Measurements from ENCODE around the gene TMEM97. TPM values are rescaled to one million over a fixed set of nuclear protein-coding genes. Genes with fewer than 3 reads are reported as not detected.

TMEM97 gene
- total and polyA plus RNA-seq, 4 donors, result 1.5 to 4.1 (median 2.1) TPM

DNA sequence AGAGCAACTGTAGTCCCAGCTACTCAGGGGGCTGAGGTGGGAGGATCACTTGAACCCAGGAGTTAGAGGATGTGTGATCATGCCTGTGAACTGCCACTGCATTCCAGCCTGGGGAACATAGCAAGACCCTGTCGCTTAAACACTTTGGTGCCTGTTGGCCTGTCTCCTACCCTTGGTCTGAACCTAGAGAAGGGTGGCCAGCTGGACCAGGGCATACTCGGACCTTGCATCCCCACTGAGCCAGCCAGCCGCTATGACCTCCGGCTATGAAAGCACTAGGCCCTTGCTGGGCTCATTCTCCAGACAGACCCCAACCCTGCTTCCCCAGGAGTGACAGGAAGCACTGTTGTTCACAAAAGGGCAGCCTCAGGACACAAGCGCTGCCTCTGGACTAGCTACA lies 11.7 kb downstream of the TMEM97 start:
- intact Hi-C loops (cut with DNase I), result loop anchor here (10.0 kb wide), 2 partner anchors 286 to 624 kb away; partner anchors contain the start of genes NLK (in 1 of the 2) and PHF12 (in 1 of the 2)

GRCh38 chr17:28331891-28332420 lies 13.0 kb downstream of the TMEM97 start:
- Histone ChIP-seq H3K27ac (ENCODE audit: low read depth in 1 of 2, low read length in 2 of 2) (no peak overlapping the region), H3K27me3 (ENCODE audit: control insufficient read depth in 1 of 2, insufficient read depth in 2 of 2, low read length in 1 of 2) (no peaks in the 10 kb centered on the region), H3K4me1 (ENCODE audit: control insufficient read depth in 1 of 2, insufficient read depth in 2 of 2, low read length in 2 of 2) (peaks cover 0 to 5% of the 10 kb centered on the region in 2 donors), H3K36me3 (ENCODE audit: control insufficient read depth in 1 of 2, insufficient read depth in 2 of 2, low read length in 1 of 2) (peaks cover 5 to 7% of the 10 kb centered on the region in 2 donors), H3K9me3 (ENCODE audit: control insufficient read depth, low read length) (no peaks in the 10 kb centered on the region), H3K4me3 (ENCODE audit: low read length in 2 of 2) (no peak overlapping the region)
- DNase-seq, result no peak
- ATAC-seq (ENCODE audit: low FRiP score), result no peak
- 84 to 89% methylated on average over 6 of the region's 6 CpGs for WGBS, 2 donors
- intact Hi-C loops (cut with DNase I), result loop anchor here (10.0 kb wide), 2 partner anchors 287 to 623 kb away; partner anchors contain the start of genes NLK (in 1 of the 2) and PHF12 (in 1 of the 2)

More for the DNA sequence above, 11.7 kb downstream of the TMEM97 start:
- ATAC-seq (ENCODE audit: low FRiP score), result no peak
- WGBS, 2 donors, result 89 to 90% methylated on average over 5 of the region's 5 CpGs
- peak in 1 of 2 donors; percentile 55 for DNase-seq
- H3K4me1 ChIP-seq (ENCODE audit: control insufficient read depth in 1 of 2, insufficient read depth in 2 of 2, low read length in 2 of 2), result no peaks in the 10 kb centered on the region
- peaks cover 5 to 7% of the 10 kb centered on the region in 2 donors for H3K36me3 ChIP-seq (ENCODE audit: control insufficient read depth in 1 of 2, insufficient read depth in 2 of 2, low read length in 1 of 2)
- no peak overlapping the region for H3K27ac ChIP-seq (ENCODE audit: low read depth in 1 of 2, low read length in 2 of 2)
- H3K4me3 ChIP-seq (ENCODE audit: low read length in 2 of 2), result no peak overlapping the region
- H3K27me3 ChIP-seq (ENCODE audit: control insufficient read depth in 1 of 2, insufficient read depth in 2 of 2, low read length in 1 of 2), result no peaks in the 10 kb centered on the region
- no peaks in the 10 kb centered on the region for H3K9me3 ChIP-seq (ENCODE audit: control insufficient read depth, low read length)

DNA sequence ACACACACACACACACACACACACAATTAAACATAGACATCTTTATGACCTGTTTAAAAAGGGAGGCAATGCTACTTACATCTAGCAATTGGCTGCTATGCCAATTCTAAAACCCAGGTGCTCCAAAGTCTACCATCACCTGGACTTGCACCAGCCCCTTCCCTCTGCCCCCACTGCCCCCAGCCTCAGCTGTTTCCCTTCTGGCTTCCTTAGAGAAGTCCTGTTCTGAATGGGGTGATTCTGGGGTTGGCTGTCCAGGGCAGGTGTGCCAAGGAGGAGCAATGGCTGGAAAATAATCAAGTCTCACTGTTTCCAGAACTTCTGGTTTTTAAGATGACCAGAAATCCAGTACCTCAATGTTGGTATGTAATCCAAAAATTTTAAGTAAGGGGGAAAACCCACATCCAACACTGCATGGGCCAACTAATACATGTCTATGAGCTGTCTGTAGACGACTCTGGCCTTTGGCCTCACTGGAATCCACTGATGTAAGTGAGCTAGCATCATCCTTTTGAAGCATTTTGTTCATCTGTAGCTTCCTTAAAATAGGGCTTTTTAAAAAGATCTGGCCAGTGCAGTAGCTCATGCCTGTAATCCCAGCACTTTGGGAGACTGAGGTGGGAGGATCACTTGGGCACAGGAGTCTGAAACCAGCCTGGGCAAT lies 14.2 kb downstream of the TMEM97 start:
- Histone ChIP-seq H3K9me3 (ENCODE audit: control insufficient read depth, low read length) (no peaks in the 10 kb centered on the region), H3K36me3 (ENCODE audit: control insufficient read depth in 1 of 2, insufficient read depth in 2 of 2, low read length in 1 of 2) (peaks cover 0 to 7% of the 10 kb centered on the region in 2 donors), H3K4me3 (ENCODE audit: low read length in 2 of 2) (no peak overlapping the region), H3K27ac (ENCODE audit: low read depth in 1 of 2, low read length in 2 of 2) (no peak overlapping the region), H3K27me3 (ENCODE audit: control insufficient read depth in 1 of 2, insufficient read depth in 2 of 2, low read length in 1 of 2) (no peaks in the 10 kb centered on the region), H3K4me1 (ENCODE audit: control insufficient read depth in 1 of 2, insufficient read depth in 2 of 2, low read length in 2 of 2) (peaks cover 0 to 6% of the 10 kb centered on the region in 2 donors)
- intact Hi-C loops (cut with DNase I), result loop anchor here (10.0 kb wide), 2 partner anchors 288 to 622 kb away; partner anchors contain the start of genes NLK (in 1 of the 2) and PHF12 (in 1 of the 2)
- WGBS, 2 donors, result 54 to 59% methylated on average over 1 of the region's 1 CpG
- no peak for ATAC-seq (ENCODE audit: low FRiP score)
- DNase-seq, result no peak

DNA sequence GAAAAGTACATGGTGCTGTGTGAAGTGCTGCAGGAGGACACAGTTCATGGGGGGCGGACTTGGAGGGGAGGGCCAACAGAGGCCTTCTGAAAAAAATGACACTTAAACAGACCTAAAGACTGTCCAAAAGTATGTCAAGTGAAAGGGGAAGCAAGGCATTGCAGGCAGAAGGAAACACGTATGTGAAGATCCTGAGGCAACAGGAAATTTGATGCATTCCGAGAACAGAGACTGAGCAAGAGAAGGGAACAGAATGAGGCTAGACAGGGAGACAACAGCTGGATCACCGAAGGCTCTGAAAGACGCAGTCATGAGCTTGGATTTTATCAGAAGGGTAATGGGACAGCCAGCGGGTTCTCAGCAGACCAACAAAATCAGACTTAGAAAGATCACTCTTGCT lies 15.2 kb downstream of the TMEM97 start:
- Histone ChIP-seq H3K4me1 (ENCODE audit: control insufficient read depth in 1 of 2, insufficient read depth in 2 of 2, low read length in 2 of 2) (peaks cover 0 to 6% of the 10 kb centered on the region in 2 donors), H3K27ac (ENCODE audit: low read depth in 1 of 2, low read length in 2 of 2) (no peak overlapping the region), H3K27me3 (ENCODE audit: control insufficient read depth in 1 of 2, insufficient read depth in 2 of 2, low read length in 1 of 2) (no peaks in the 10 kb centered on the region), H3K36me3 (ENCODE audit: control insufficient read depth in 1 of 2, insufficient read depth in 2 of 2, low read length in 1 of 2) (peaks cover 0 to 6% of the 10 kb centered on the region in 2 donors), H3K4me3 (ENCODE audit: low read length in 2 of 2) (peak overlapping the region in 1 of 2 donors; percentile 43), H3K9me3 (ENCODE audit: control insufficient read depth, low read length) (no peaks in the 10 kb centered on the region)
- WGBS, 2 donors, result 48 to 51% methylated on average over 6 of the region's 6 CpGs
- intact Hi-C loops (cut with DNase I), result loop anchor here (2.0 to 10.0 kb wide), 3 partner anchors 15 to 621 kb away; partner anchors contain the start of genes NLK (in 1 of the 2), PHF12 (in 1 of the 2) and TMEM97 (in 1 of the 2)
- ATAC-seq (ENCODE audit: low FRiP score) (no peak), DNase-seq (no peak)

DNA sequence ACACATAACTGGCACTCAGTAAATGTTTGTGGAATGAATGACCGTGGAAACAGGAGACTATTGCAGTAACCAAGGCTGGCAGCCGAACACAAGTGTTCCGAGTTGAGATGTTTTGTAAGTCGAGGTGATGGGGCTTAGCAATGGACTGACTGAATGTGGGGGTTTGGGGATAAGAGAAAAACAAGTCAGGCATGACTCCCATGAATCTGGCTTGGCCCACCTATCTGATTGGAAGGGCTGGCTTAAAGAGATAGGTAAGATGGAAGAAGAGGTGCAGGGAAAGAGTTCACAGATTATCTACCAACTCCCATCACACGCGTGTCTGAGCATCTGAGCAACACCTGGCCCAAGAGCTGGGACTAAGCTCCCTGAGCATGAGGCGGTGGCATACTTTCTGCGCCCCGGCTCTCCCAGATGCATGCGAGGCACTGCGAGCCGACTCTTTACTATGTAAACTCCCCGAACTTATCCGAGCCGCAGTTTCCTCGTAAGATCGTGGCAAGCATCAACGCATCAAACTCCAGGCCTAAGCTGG lies 15.7 kb downstream of the TMEM97 start:
- WGBS, 2 donors, result 3 to 4% methylated on average over 18 of the region's 18 CpGs
- Histone ChIP-seq H3K27ac (ENCODE audit: low read depth in 1 of 2, low read length in 2 of 2) (peak overlapping the region in 1 of 2 donors; percentile 69), H3K9me3 (ENCODE audit: control insufficient read depth, low read length) (no peaks in the 10 kb centered on the region), H3K4me3 (ENCODE audit: low read length in 2 of 2) (peak overlapping the region; percentile 43 to 73), H3K4me1 (ENCODE audit: control insufficient read depth in 1 of 2, insufficient read depth in 2 of 2, low read length in 2 of 2) (peaks cover 0 to 6% of the 10 kb centered on the region in 2 donors), H3K27me3 (ENCODE audit: control insufficient read depth in 1 of 2, insufficient read depth in 2 of 2, low read length in 1 of 2) (no peaks in the 10 kb centered on the region), H3K36me3 (ENCODE audit: control insufficient read depth in 1 of 2, insufficient read depth in 2 of 2, low read length in 1 of 2) (peaks cover 0 to 6% of the 10 kb centered on the region in 2 donors)
- intact Hi-C loops (cut with DNase I), result loop anchor here (2.0 to 10.0 kb wide), 4 partner anchors 16 to 620 kb away; partner anchors contain the start of genes PHF12 (in 2 of the 2), NLK (in 1 of the 2) and TMEM97 (in 1 of the 2)
- DNase-seq (no peak), ATAC-seq (ENCODE audit: low FRiP score) (no peak)

DNA sequence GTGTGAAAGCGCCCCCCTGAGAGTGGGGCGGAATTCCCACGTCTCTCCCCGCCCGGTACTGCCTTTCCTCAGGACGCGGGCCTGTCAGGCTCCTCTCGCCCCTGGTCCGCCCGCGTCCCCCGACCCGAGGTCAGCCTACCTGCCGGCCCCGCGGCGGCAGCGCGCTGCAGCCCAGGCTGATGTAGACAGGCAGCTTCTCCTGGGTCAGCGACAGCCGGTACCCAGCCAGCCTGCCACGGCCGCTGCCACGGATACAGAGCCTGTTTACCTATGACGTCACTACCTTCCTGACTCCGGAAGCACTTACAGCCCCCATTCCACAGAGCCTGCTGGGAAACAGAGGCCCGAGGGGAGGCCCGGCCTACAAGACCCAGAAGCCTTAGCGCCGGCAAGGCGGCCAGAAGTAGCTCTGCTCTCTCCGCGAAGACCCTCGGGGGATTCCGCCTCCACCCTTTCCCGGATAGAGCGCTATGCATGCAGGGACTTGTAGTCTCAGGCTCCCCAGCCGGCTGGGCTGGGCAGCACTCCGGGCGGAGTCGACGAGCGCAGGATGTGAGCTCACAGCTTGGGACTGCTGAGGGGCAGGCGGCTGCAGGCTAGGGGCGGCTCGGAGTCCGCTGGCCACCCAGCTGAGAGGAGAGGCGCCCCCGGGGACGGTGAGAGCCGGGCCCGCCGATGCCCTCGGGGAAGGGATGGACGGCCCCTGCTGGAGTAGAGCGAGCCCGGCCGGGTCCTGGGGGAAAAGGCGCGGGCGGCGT lies 16.4 kb downstream of the TMEM97 start, which contains the start of the genes IFT20 and TNFAIP1:
Gene IFT20 (minus strand): TSS at position 272 of the 758 bp plus-strand sequence. CDS start 3,487 bp downstream, outside the sequence.
Gene TNFAIP1 (plus strand): TSS at position 561 of the 758 bp plus-strand sequence. CDS start 3,761 bp downstream, outside the sequence.
- Histone ChIP-seq H3K36me3 (ENCODE audit: control insufficient read depth in 1 of 2, insufficient read depth in 2 of 2, low read length in 1 of 2) (peaks cover 0 to 6% of the 10 kb centered on the region in 2 donors), H3K9me3 (ENCODE audit: control insufficient read depth, low read length) (no peaks in the 10 kb centered on the region), H3K4me3 (ENCODE audit: low read length in 2 of 2) (peak within 1 kb of the TSS; percentile 48 to 73), H3K4me1 (ENCODE audit: control insufficient read depth in 1 of 2, insufficient read depth in 2 of 2, low read length in 2 of 2) (peaks cover 0 to 6% of the 10 kb centered on the region in 2 donors), H3K27me3 (ENCODE audit: control insufficient read depth in 1 of 2, insufficient read depth in 2 of 2, low read length in 1 of 2) (no peaks in the 10 kb centered on the region), H3K27ac (ENCODE audit: low read depth in 1 of 2, low read length in 2 of 2) (peak within 1 kb of the TSS; percentile 15 to 69)
- intact Hi-C loops (cut with DNase I), result loop anchor here (2.0 to 10.0 kb wide), 4 partner anchors 17 to 619 kb away; partner anchors contain the start of genes PHF12 (in 2 of the 2), NLK (in 1 of the 2) and TMEM97 (in 1 of the 2)
- DNase-seq (peak; percentile 99 to 100), ATAC-seq (ENCODE audit: low FRiP score) (peak; percentile 99)
- 1% methylated on average over 57 to 62 of the region's 62 CpGs for WGBS, 2 donors

DNA sequence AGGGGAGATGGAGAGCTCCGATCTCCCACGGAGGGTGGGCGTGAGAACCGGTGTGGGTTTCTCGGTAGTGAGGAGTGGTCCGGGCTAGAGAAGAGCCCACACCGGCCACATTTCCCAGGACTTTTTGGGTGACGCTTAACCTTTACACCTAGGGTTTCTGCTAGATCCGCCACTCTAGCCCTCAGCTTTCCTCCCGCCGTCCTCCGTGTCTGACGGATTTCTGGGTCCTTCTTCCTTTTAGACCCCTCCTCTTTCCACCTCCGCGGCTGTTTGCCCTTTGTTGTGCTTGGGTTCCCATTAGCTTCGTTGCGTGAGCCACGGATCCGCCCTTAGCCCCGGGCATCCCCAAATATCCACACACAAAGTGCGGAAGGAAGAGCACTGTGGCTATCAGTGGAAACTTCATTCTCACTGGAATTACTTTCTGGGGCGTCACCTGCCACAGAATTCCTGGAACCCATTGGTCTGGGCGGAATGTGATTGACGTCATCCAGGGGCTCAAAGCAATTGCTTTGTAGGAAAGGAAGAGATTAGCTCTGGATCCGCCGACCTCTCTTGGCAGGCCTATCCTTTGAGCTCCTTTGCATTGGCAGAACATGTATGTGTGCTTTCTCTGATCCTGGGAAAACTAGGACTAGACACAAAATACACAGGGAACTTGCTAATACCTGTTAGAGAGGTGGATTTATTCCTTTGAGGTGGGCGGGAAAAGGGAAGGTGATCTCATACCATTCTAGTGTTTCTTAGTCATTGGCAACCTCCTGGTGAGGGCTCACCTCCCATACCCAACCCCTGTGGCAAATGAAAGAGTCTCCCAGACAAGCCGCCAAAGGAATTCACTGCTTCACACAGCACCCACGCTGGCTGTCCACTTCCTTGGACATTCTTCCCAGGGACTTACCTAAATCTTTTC lies 17.2 kb downstream of the TMEM97 start:
- DNase-seq (peak; percentile 64 to 81), ATAC-seq (ENCODE audit: low FRiP score) (peak; percentile 37)
- H3K36me3 ChIP-seq (ENCODE audit: control insufficient read depth in 1 of 2, insufficient read depth in 2 of 2, low read length in 1 of 2), result peaks cover 0 to 1% of the 10 kb centered on the region in 2 donors
- WGBS, 2 donors, result 4 to 5% methylated on average over 27 to 29 of the region's 29 CpGs
- intact Hi-C loops (cut with DNase I), result loop anchor here (2.0 to 10.0 kb wide), 5 partner anchors 17 to 619 kb away; partner anchors contain the start of genes PHF12 (in 2 of the 2), NLK (in 1 of the 2), POLDIP2 (in 1 of the 2) and TMEM97 (in 1 of the 2)
- peak overlapping the region; percentile 48 to 70 for H3K4me3 ChIP-seq (ENCODE audit: low read length in 2 of 2)
- peak overlapping the region; percentile 15 to 66 for H3K27ac ChIP-seq (ENCODE audit: low read depth in 1 of 2, low read length in 2 of 2)
- H3K4me1 ChIP-seq (ENCODE audit: control insufficient read depth in 1 of 2, insufficient read depth in 2 of 2, low read length in 2 of 2), result peaks cover 0 to 6% of the 10 kb centered on the region in 2 donors
- H3K27me3 ChIP-seq (ENCODE audit: control insufficient read depth in 1 of 2, insufficient read depth in 2 of 2, low read length in 1 of 2), result no peaks in the 10 kb centered on the region
- H3K9me3 ChIP-seq (ENCODE audit: control insufficient read depth, low read length), result no peaks in the 10 kb centered on the region

All from aorta (tissue), 5 donors.